SK-N-SH (cell line): ENCODE data around the gene CHD5.

Experiments
- CHD2 ChIP-seq: fragments of 150-350 bp; IDR thresholded peaks from 2 replicates; pipeline ENCODE4 v1.6.1; 2018; ENCODE audit warnings: low read length; ENCODE audit not compliant: partially characterized antibody
- JUND ChIP-seq: IDR thresholded peaks from 2 replicates; pipeline ENCODE4 v1.4.0; 2012
- POLR2AphosphoS5 ChIP-seq: IDR thresholded peaks from 2 replicates; pipeline ENCODE4 v1.6.1; 2012; ENCODE audit warnings: low read depth, low read length
- RAD21 ChIP-seq: IDR thresholded peaks from 2 replicates; pipeline ENCODE4 v1.6.1; 2012; ENCODE audit warnings: mild to moderate bottlenecking, low read length
- RXRA ChIP-seq: IDR thresholded peaks from 2 replicates; pipeline ENCODE4 v1.4.0; 2012; ENCODE audit warnings: low read depth, mild to moderate bottlenecking, borderline replicate concordance
- YY1 ChIP-seq: IDR thresholded peaks from 2 replicates; pipeline ENCODE4 v1.4.0; 2012; ENCODE audit warnings: low read depth, mild to moderate bottlenecking
- TF ChIP-seq, protein P1 (sequence below): fragments of 200-600 bp; sonication (generic); IDR thresholded peaks from 2 replicates; pipeline ENCODE4 v1.6.1; 2017; ENCODE audit warnings: antibody characterized with exemption, mild to moderate bottlenecking, moderate library complexity
- TF ChIP-seq, protein P2 (sequence below): fragments of 150-350 bp; IDR thresholded peaks from 2 replicates; pipeline ENCODE4 v1.6.1; 2016; ENCODE audit warnings: mild to moderate bottlenecking, low read depth, low read length

DNA sequence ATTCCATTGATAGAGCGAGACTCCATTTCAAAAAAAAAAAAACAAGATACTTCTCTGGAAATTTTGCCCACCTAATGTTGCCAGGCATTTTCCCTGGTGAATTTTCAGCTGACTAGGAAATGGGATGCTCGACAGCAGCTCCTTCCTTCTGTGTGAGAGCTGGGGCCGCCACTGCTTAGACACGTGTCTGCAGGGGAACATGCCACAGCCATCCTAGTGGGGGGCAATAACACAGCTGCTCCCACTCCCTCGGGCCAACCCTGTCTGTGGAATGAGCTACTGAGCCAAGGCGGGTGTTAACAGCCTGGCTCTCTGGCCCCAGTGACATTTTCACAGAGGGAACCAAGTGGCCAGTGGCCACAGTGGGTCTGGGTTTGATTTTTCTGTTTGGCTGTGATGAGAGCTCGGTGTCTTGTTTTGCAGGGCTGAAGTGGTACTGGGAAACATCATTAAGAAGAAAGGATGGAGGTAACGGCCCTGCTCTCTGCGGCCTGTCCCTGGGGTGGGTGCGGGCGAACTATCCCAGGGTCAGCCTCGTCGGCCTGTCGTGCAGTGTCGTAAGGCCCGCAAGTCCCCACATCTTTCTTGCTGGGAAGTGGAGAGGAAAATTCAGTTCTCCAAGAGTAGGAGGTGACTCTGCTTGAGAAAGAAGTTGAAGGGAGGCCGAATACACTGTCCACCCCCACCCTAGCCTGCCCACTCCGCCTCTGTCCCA lies 95.2 kb downstream of the CHD5 start:
- TF ChIP-seq YY1 (no peak), RAD21 (no peak), JUND (no peak), RXRA (no peak), CHD2 (no peak), POLR2AphosphoS5 (no peak)
- TF ChIP-seq, protein P1, sequence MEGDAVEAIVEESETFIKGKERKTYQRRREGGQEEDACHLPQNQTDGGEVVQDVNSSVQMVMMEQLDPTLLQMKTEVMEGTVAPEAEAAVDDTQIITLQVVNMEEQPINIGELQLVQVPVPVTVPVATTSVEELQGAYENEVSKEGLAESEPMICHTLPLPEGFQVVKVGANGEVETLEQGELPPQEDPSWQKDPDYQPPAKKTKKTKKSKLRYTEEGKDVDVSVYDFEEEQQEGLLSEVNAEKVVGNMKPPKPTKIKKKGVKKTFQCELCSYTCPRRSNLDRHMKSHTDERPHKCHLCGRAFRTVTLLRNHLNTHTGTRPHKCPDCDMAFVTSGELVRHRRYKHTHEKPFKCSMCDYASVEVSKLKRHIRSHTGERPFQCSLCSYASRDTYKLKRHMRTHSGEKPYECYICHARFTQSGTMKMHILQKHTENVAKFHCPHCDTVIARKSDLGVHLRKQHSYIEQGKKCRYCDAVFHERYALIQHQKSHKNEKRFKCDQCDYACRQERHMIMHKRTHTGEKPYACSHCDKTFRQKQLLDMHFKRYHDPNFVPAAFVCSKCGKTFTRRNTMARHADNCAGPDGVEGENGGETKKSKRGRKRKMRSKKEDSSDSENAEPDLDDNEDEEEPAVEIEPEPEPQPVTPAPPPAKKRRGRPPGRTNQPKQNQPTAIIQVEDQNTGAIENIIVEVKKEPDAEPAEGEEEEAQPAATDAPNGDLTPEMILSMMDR, result no peak
- TF ChIP-seq, protein P2, sequence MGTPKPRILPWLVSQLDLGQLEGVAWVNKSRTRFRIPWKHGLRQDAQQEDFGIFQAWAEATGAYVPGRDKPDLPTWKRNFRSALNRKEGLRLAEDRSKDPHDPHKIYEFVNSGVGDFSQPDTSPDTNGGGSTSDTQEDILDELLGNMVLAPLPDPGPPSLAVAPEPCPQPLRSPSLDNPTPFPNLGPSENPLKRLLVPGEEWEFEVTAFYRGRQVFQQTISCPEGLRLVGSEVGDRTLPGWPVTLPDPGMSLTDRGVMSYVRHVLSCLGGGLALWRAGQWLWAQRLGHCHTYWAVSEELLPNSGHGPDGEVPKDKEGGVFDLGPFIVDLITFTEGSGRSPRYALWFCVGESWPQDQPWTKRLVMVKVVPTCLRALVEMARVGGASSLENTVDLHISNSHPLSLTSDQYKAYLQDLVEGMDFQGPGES, result no peak
